Mononuclear cell (primary cell): ENCODE results near the gene ZCCHC2. TPM values are rescaled to one million over a fixed set of nuclear protein-coding genes. Genes with fewer than 3 reads are reported as not detected.

Experiments
- H3K27me3 ChIP-seq: 2 replicates; pipeline ENCODE4 v1.6.0; 2011; ENCODE audit warnings: low read length, control low read depth; ENCODE audit not compliant: insufficient read depth
- H3K4me1 ChIP-seq: 2 replicates; pipeline ENCODE4 v1.5.1; 2011; ENCODE audit warnings: mild to moderate bottlenecking, low read length, control low read depth; ENCODE audit not compliant: insufficient read depth
- H3K4me3 ChIP-seq: 2 replicates; pipeline ENCODE4 v1.5.1; 2011; ENCODE audit warnings: mild to moderate bottlenecking, low read length, moderate library complexity
- H3K9me3 ChIP-seq: 2 replicates; pipeline ENCODE4 v1.5.1; 2011; ENCODE audit warnings: low read depth, mild to moderate bottlenecking, control low read depth, low read length
- total RNA-seq: library from RNA; depleted of rRNA; stranded (reverse); fragments of >200 nt; gene quantifications from one replicate; pipeline ENCODE4 v1.2.3, GENCODE V29; 2012

ZCCHC2 gene
- total RNA-seq, 1 donor = 54.5 TPM

- Histone ChIP-seq H3K27me3 (no peaks in the 10 kb centered on the region), H3K9me3 (no peaks in the 10 kb centered on the region), H3K4me1 (peaks cover 1% of the 10 kb centered on the region), H3K4me3 (no peak overlapping the region)
Observed at GRCh38 chr18:62543021-62543420, 20.2 kb downstream of the ZCCHC2 start.

GRCh38 chr18:62545098-62545497 is 22.3 kb downstream of the ZCCHC2 start:
- H3K9me3 ChIP-seq = no peaks in the 10 kb centered on the region
- no peak overlapping the region for H3K4me3 ChIP-seq
- H3K27me3 ChIP-seq = no peaks in the 10 kb centered on the region
- H3K4me1 ChIP-seq = no peaks in the 10 kb centered on the region

DNA sequence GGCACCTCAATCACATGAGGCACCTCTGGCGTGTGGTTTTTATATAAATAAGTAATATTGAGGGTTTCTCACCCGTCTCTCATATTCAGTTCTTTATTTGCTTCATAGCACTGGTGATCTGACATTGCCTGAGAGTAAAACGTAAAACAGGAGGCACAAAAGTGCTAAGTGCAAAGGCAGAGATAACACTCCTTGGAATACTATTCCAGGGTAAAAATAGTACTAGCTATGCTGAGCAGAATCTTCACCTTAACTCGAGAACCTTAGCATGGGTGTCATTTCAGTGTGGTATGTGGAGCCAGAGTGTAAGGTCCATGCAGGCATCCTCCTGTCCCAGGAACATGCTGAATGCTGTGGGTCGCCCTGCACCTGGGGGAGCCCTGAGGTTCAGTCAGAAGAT is 26.9 kb downstream of the ZCCHC2 start:
- Histone ChIP-seq H3K9me3 (no peaks in the 10 kb centered on the region), H3K27me3 (no peaks in the 10 kb centered on the region), H3K4me1 (peaks cover 3% of the 10 kb centered on the region), H3K4me3 (no peak overlapping the region)

DNA sequence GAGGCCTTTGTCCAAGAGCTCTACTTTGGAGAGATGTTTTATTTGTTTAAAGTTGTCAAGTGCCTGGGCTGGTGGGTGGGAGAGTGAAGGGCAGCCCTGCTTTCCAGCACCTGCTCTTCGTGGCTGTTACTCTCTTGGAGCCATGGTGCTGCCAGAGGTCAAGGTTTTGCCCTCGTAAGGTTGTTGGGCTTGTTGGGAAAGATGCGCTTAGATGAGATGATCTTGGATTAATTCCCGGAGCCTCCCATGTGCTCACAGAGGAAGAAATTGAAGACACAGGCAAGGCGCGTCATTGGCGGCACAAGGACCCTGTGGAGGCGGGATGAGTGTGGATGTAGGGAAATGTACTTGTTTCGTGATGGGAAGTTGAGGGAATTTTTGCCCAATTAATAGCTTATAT is 27.9 kb downstream of the ZCCHC2 start:
- Histone ChIP-seq H3K27me3 (no peaks in the 10 kb centered on the region), H3K4me1 (peaks cover 3% of the 10 kb centered on the region), H3K9me3 (no peaks in the 10 kb centered on the region), H3K4me3 (no peak overlapping the region)

- Histone ChIP-seq H3K27me3 (no peaks in the 10 kb centered on the region), H3K4me1 (peaks cover 3% of the 10 kb centered on the region), H3K9me3 (no peaks in the 10 kb centered on the region), H3K4me3 (no peak overlapping the region)
Observed at GRCh38 chr18:62551972-62552513, 29.2 kb downstream of the ZCCHC2 start.

DNA sequence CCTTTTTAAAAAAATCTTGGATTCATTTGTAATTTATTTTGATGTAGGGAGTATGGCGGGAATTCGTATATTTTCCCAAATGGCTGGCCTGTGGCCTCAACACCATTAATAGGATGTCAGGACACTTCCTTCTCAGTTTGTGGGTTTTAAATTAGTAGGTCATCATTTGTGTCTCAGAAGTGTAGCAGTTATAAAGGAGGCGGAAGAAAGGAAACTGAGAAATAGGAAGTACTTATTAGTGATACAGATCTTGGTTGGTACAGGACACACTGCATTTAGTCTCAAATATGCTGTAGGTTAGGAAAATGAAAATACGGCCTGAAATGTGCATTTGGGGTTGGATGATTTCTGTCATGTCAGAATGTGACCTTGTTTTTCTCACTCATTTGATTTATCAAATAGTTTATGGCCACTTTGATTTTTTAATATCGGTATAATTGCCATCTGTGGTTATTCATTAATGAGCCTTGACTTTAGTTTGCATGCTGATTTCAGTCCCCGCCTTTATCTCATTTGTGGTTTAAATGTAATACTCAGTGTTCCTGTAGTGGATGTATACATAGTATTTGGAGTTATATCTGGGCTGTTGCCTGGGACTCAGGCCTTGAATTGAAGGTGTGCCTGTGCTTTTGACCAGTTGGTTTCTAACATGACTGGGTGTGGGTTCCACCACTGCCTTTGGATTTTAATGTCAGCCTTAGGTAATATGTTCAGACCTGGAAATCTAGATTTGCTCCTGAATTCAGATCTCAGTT is 31.4 kb downstream of the ZCCHC2 start:
- Histone ChIP-seq H3K27me3 (no peaks in the 10 kb centered on the region), H3K9me3 (no peaks in the 10 kb centered on the region), H3K4me1 (peaks cover 3% of the 10 kb centered on the region), H3K4me3 (no peak overlapping the region)

GRCh38 chr18:62555135-62555534 is 32.3 kb downstream of the ZCCHC2 start:
- Histone ChIP-seq H3K4me1 (peaks cover 3% of the 10 kb centered on the region), H3K4me3 (no peak overlapping the region)

GRCh38 chr18:62556397-62556796 is 33.6 kb downstream of the ZCCHC2 start:
- Histone ChIP-seq H3K9me3 (no peaks in the 10 kb centered on the region), H3K27me3 (no peaks in the 10 kb centered on the region), H3K4me3 (no peak overlapping the region), H3K4me1 (peaks cover 3% of the 10 kb centered on the region)

More at GRCh38 chr18:62555135-62555534, 32.3 kb downstream of the ZCCHC2 start:
- H3K27me3 ChIP-seq = no peaks in the 10 kb centered on the region
- no peaks in the 10 kb centered on the region for H3K9me3 ChIP-seq

DNA sequence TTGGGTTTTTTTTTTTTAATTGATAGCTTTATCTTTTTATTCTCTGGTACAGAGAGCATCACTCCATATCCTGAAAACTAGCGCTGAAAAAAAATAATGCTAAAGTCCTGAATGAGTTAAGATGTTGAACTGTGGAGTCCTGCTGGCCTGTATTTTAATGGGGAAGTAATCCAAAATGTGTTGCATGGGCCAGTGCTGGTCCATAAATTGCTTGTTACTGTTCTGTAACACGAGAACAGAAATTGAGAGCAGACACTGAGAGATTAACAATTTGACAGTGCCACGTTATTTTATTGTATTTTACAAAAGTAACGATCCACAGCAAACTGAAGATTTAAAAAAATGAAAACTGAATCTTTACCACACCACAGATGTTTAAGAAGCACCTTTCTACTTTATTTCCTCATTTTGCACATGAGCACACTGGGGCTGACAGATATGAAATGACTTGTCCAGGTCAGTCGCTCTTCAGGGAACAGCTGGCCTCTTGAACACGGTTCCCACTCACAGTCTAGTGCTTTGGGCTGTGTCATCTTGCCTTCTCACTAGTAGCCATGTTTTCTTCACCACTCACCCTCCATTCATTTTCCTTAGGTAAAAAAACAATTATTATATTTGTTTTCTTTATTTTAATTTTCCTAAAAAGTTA is 35.3 kb downstream of the ZCCHC2 start:
- peaks cover 3% of the 10 kb centered on the region for H3K4me1 ChIP-seq
- H3K4me3 ChIP-seq = no peak overlapping the region
- H3K9me3 ChIP-seq = no peaks in the 10 kb centered on the region
- no peaks in the 10 kb centered on the region for H3K27me3 ChIP-seq

GRCh38 chr18:62564044-62564443 is 41.2 kb downstream of the ZCCHC2 start:
- no peaks in the 10 kb centered on the region for H3K9me3 ChIP-seq
- H3K27me3 ChIP-seq = no peaks in the 10 kb centered on the region
- no peaks in the 10 kb centered on the region for H3K4me1 ChIP-seq
- no peak overlapping the region for H3K4me3 ChIP-seq

DNA sequence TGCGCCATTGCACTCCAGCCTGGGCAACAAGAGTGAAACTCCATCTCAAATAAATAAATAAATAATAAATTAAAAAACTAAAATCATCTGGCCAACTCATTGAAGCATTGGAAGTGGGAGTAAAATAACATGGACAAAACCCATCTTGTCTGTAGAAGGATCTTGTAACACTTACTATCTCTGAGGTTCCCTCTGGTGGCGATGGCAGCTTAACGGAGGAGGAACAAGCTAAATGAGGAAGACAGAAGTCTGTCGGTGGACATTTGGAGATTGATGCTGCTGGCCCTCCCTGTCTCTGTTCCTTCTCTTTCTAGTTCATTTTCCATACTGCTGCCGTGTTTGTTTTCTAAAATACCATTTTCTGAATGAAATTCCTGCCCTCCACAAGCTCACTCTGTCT is 43.4 kb downstream of the ZCCHC2 start:
- H3K9me3 ChIP-seq = no peaks in the 10 kb centered on the region

GRCh38 chr18:62566818-62567217 is 44.0 kb downstream of the ZCCHC2 start:
- Histone ChIP-seq H3K4me3 (no peak overlapping the region), H3K4me1 (no peaks in the 10 kb centered on the region), H3K9me3 (no peaks in the 10 kb centered on the region), H3K27me3 (no peaks in the 10 kb centered on the region)

More for the DNA sequence above, 43.4 kb downstream of the ZCCHC2 start:
- Histone ChIP-seq H3K4me3 (no peak overlapping the region), H3K4me1 (no peaks in the 10 kb centered on the region), H3K27me3 (no peaks in the 10 kb centered on the region)

DNA sequence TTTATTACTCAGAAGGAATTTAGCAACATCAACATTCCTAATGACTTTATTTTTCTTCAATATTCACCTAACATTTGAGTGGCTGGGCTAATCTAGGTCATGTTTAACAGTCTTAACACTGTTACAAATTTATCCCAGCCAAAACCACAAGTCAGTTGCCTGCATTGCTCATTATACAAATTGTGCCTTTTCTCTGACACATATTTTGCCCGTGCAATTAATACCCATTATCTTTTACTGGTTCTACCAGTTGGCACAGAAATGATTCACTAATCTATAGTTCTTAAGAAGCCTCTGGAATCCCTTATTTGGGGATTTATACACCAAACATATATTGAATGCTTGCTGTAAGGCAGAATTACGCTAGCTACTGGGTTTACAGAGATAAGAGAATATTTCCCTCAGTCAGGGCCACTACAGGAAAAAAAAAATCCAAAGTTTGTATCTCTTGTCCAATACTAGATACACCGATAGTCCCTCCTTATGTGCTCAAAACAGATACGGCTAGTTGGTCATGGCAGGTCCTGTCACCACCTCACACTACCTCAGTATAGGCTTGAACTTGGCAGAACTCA is 46.3 kb downstream of the ZCCHC2 start:
- no peaks in the 10 kb centered on the region for H3K27me3 ChIP-seq
- no peak overlapping the region for H3K4me3 ChIP-seq
- H3K9me3 ChIP-seq = no peaks in the 10 kb centered on the region
- no peaks in the 10 kb centered on the region for H3K4me1 ChIP-seq

GRCh38 chr18:62571037-62571436 is 48.2 kb downstream of the ZCCHC2 start:
- no peaks in the 10 kb centered on the region for H3K27me3 ChIP-seq
- no peaks in the 10 kb centered on the region for H3K9me3 ChIP-seq
- H3K4me3 ChIP-seq = no peak overlapping the region
- no peaks in the 10 kb centered on the region for H3K4me1 ChIP-seq

DNA sequence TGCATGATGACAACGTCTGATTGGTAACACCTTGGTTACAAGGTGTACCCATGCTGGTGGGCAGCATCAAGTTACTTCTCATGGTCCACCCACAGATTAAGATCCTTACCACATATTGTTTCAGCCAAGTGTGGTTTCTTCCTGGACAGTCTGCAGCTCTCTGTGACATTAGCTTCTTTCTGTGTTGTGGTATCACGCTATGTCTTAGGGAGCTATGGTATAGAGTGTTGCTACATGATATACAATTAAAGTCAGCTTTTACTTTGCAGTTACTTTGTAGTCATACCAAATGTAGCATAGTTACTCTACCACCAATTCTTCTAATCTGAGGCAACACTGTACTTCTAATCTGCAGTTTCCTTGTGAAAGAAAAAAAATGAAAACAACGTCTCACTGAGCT is 48.8 kb downstream of the ZCCHC2 start:
- Histone ChIP-seq H3K4me3 (no peak overlapping the region), H3K9me3 (no peaks in the 10 kb centered on the region), H3K27me3 (no peaks in the 10 kb centered on the region), H3K4me1 (no peaks in the 10 kb centered on the region)
